Gastrocnemius medialis (tissue), 4 donors: ENCODE results near the gene TYRO3.

Source experiments
- CTCF ChIP-seq, 5 experiments: fragments of 450-650 bp in 3 of 5; fragments of 200-600 bp in 2 of 5; sonication (generic) in 2 of 5; IDR thresholded peaks in 4 of 5; conservative IDR thresholded peaks in 1 of 5; 1 replicate in 4 of 5; 2 replicates in 1 of 5; pipeline ENCODE4 v1.5.1; 2016 to 2019; ENCODE audit warnings: antibody characterized with exemption in 5 of 5, mild to moderate bottlenecking in 3 of 5, moderate library complexity in 3 of 5
- POLR2A ChIP-seq, 2 donors: fragments of 450-650 bp; IDR thresholded peaks; one replicate each; pipeline ENCODE4 v1.6.1; 2017; ENCODE audit warnings: antibody characterized with exemption in 2 of 2, mild to moderate bottlenecking in 2 of 2, moderate library complexity in 2 of 2

- TF ChIP-seq CTCF (IDR thresholded peaks at IDR 0.05 in 4 of 5, conservative IDR thresholded peaks at IDR 0.05 in 1 of 5) (no peak), POLR2A (IDR thresholded peaks at IDR 0.05) (no peak)
Measured at GRCh38 chr15:41564286-41564959, 5.4 kb downstream of the TYRO3 start.
